Superior temporal gyrus (tissue), 1 donor: ENCODE results near the gene HNRNPL.
"Not testable (repeated sequence)": the region's sequence is repeated elsewhere in the genome, so short reads cannot be mapped to it uniquely, and the experiment has no call there.

Source experiments
- DNase-seq: peaks from one replicate; pipeline ENCODE4 v3.0.0-alpha.2; 2016; ENCODE audit errors: extremely low spot score

HNRNPL gene

DNA sequence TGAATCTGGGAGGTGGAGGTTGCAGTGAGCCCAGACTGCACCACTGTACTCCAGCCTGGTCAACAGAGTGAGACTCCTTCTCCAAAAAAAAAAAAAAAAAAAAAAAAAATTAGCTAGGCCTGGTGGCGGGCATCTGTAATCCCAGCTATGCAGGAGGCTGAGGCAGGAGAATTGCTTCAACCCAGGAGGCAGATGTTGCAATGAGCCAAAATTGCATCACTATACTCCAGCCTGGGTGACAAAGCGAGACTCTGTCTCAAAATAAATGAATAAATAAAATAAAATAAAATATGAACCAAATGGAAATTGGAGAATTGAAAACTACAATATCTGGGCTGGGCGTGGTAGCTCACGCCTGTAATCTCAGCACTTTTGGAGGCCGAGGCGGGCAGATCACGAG lies 20.6 kb downstream of the HNRNPL start:
- not testable (repeated sequence) for DNase-seq

DNA sequence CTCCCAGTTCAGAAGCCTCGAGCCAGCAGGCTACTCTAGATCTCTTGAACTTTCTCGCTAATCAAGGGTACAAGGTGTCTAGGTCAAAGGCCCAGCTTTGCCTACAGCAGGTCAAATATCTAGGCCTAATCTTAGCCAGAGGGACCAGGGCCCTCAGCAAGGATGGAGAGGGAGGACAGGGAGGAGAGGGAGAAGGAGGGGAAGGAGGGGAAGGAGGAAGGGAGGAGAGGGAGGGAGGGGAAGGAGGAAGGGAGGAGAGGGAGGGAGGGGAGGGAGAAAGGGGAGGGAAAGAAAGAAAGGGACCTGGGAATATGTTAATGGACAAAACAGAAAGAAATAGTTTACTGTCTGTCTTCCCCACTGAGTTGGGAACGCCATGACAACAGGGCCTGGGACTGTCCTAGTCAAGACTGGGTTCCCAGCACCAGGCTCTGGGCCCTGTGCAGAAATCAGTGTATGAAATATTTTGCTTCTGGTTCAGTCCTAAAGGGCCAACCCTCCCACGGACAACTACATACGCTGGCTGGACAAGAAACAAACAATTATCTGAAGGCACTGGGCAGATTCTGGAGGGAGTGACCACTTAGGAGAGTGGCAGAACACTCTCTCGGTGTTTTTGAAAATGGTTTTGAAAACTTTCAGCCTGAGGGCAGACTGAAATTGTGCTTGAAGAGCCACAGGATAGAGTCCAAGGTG lies 22.8 kb downstream of the HNRNPL start:
- no peak for DNase-seq

DNA sequence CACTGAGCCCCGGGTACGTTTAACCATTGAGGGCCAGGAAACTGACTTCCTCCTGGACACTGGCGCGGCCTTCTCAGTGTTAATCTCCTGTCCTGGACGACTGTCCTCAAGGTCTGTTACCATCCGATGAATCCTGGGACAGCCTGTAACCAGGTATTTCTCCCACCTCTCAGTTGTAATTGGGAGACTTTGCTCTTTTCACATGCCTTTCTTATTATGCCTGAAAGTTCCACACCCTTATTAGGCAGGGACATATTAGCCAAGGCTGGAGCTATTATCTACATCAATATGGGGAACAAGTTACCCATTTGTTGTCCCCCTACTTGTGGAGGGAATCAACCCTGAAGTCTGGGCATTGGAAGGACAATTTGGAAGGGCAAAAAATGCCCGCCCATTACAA lies 23.9 kb downstream of the HNRNPL start:
- DNase-seq = not testable (repeated sequence)

DNA sequence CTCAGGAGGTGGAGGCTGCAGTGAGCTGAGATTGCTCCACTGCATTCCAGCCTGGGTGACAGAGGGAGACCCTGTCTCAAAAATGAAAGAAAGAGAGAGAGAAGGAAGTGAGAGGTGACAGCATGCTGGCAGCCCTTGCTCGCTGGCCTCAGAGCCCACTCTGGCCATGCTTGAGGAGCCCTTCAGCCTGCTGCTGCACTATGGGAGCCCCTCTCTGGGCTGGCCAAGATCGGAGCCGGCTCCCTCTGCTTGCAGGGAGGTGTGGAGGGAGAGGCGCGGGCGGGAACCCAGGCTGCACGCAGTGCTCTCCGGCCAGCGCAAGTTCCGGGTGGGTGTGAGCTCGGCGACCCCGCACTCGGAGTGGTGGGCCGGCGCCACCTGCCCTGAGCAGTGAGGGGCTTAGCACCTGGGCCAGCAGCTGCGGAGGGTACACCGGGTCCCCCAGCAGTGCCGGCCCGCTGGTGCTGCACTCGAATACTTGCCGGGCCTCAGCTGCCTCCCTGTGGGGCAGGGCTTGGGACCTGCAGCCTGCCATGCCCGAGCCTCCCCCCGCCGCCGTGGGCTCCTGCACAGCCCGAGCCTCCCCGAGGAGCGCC lies 28.5 kb downstream of the HNRNPL start:
- DNase-seq = not testable (repeated sequence)

DNA sequence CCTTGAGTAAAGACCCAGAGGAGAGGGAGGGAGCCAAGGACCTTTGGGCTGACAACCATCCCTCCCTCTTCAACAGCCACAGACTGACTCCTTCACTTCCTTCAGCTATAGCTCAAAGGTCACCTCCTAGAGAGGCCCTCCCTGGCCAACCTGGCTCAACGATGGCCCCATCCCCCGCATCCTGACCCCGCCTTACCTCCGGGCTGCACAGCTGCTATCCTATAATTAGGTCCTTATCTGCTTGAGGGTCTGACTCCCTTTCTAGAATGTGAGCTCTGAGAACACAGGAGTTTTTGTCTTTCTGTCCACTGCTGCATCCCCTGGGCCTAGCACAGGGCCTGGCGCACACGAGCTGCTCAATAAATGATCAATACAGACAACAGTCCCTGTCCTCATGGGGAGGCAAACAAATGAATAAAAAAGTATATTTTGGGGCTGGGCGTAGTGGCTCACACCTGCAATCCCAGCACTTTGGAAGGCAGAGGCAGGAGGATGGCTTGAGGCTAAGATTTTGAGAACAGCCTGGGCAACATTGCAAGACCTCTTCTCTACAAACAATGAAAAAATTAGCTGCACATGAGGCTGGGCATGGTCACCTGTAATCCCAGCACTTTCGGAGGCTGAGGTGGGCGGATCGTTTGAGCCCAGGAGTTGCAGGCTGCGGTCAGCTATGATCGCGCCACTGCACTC lies 30.4 kb downstream of the HNRNPL start:
- DNase-seq = no peak

DNA sequence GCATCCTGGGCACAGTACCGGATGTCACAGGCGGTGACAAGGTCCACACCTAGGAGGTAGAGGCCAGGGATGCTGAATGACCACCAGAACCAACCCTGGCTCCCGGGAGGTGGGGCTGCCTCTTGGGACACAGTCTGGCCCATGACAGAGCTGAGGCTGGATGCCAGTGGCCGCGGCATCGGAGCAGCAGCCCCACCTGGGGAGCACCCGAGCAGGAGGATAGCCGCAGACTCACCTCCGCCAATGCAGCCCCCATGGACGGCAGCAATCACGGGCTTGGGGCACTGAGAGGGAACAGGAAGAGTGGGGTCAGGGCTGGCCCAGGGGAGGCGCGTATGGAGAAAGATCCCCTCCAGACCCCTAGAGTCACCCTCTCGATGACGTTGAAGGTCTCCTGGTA lies 32.7 kb downstream of the HNRNPL start:
- DNase-seq = no peak

DNA sequence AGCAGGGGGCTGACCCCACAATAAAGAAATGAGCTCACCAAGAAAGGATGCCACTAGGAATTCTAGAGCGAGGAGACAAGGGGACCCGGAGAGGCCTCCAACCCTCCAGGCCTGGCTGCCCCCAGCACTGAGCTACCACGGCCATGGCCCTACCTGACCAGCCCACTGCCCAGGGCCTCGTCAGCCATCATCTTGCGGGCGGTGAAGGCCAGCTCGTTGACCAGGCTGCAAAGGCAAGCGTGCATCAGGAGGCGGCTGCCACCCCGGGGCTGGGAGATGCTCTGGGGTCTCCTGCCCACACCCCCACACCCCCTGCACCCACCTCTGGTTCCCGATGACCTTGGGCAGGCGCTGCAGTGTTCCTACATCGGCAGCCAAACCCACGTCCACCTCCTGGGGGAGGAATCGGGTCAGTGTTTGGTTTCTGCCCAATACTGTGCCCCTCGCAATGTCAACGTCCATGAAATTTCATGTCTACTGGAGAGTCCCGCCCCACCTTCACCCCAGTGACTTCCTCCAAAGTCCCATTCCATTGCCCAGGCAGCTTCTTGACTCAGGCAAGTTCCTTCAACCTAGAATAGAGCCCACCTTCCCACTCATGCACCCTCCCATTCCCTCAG lies 33.5 kb downstream of the HNRNPL start:
- no peak for DNase-seq

DNA sequence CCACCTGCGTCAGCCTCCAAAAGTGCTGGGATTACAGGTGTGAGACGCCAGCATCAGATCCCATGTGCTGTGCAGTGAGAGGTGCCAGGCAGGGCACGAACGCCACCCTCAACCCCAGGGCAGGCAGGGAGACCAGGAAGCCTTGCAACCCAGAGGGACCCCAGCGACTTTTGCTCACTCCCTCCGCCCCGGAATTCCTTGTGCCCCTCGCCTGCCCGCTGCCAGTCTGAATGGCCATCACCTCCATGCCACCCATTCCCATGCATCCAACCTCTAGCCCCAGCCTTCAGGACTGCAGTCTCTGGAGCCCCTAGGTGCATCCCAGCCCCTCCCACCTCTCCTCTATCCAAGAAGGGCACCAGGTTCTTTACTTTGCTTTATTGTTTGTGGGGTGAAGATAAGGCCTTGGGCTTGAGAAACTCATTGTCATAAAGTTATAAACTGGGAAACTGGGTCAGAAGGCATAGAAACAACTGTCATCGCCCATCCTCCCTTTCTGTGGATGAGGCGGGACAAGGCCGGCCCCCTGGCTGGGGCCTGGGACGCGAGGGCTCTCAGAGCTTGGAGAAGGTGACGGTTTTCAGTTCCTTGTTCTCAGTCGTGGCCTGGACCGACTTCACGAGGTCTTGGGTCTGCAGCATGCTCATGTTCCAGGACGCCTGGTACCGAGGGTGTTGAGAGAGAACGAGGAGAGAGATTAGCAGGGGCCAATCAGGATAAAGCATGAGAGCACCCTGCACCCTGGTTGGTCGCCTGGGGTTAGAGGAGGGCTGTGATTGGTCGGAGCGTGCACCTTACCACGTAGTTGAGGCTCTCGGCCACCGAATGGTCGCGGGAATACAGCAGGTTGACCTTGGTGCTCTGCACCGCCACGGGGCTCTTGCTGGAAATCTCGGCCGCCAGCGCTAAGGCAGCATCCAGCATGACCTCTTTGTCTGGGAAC lies 34.5 kb downstream of the HNRNPL start:
- no peak for DNase-seq

DNA sequence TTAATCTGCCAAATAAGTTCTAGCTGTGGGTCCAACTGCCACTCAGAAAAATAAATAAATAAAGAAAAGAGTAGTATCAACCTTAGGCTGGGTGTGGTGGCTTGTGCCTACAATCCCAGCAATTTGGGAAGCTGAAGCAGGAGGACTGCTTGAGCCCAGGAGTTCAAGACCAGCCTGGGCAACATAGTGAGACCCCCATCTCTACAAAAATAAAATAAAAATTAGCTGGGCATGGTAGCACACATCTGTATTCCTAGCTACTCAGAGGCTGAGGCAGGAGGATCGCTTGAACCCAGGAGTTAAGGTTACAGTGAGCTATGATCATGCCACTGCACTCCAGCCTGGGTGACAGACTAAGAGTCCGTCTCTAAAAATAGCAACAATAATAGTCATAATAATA lies 35.9 kb downstream of the HNRNPL start:
- not testable (repeated sequence) for DNase-seq

DNA sequence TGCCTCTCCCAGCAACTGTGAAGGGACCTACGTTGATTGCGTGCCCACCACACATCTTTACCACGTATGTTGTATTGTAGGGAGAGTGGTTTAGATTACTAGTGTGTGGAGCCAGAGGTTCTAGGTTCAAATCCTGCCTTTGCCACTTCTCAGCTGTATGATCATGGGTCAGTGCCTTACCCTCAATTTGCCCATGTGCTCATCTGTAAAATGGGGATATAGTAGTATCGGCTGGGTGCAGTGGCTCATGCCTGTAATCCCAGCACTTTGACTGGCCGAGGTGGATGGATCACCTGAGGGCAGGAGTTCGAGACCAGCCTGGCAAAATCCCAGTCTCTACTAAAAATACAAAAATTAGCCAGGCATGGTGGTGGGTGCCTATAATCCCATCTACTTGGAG lies 36.5 kb downstream of the HNRNPL start:
- DNase-seq = no peak

DNA sequence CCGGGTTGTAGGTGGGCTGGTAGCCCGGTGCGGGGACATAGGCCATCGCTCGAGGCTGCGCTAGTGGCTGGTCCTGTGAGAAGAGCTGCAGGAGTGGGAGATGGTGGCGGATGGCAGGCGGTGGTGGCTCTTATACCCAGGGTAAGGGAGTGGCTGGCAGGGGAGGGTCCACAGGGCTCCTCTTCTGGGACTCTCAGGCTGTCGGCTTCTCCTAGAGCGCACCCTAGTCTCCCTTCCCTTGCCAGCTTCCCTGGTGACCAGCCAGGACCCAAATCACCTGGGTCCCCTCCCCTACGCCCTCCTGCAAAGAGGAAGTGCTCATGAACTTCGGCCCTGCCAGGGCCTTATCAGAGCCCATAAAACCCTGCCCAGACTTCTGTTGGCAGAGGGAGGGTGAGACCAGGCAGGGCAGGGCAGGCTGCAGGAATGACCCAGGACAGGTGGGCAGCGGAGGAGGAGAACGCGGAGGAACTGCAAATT lies 36.9 kb downstream of the HNRNPL start, which contains the start of gene LGALS4:
TSS of gene LGALS4 (minus strand) at position 105 of the 480 bp plus-strand sequence. CDS start at position 46, 59 bp downstream.
- no peak for DNase-seq

DNA sequence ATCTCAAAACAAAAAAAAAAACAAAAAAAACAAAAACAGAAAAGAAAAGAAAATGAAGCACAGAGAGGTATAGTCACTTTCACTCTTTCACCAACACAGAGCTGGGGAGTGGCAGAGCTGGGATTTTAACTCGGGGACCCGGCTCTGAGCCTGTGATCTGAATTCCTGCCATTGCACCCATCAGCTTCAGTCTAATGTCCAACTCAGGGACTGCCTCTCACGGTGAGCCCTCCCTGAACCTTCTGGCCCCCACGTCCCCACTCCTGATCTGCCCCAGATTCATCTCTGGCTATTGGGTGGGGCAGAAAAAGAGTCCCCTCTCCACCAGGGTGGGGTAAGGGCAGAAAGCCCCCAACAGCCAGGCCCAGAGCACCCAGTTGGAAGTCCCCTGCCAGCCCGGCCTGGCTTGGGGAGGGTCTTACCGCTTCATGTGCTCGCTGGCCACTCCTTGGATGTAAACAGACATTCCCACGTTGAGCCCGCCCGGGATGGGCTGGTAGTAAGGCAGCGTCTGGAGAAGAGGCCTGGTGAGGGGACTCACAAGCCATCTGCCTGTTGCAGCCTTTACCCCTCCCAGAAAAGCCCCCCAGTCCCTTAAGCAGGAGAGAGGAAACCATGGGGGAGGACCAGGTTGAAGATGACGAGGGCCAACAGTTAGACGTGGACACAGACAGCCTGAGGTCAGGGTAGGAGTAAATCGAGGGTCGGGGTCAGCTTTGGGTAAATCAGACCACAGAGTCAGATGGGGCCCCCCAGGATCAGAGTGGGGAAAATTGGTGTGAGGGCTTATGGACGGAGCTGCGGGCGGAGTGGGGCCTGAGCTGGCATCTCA lies 37.6 kb downstream of the HNRNPL start:
- DNase-seq = no peak

DNA sequence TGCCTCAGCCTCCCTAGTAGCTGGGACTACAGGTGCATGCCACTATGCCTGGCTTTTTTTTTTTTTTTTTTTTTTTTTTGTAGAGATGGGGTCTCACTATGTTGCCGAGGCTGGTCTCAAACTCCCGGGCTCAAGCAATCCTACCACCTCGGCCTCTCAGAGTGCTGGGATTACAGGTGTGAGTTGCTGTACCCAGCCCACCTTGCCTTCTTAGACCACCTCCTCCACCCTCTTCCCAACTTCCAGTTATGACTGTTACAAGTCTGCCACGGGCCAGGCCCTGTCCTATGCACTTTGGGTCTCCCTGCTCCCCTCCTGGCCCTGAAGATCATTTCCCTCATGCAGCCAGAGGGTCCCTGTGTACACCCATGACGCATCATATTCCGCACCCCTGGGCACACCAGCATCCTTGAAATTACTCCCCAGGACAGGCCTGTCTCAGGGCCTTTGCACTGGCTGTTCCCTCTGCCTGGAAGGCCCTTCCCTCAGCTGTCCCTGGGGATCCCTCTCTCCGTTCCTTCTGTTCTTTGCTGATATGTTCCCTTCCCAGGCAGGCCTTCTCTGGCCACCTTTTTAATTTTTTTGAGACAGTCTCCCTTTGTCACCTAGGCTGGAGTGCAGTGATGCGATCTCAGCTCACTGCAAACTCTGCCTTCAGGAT lies 40.1 kb downstream of the HNRNPL start:
- DNase-seq = no peak

DNA sequence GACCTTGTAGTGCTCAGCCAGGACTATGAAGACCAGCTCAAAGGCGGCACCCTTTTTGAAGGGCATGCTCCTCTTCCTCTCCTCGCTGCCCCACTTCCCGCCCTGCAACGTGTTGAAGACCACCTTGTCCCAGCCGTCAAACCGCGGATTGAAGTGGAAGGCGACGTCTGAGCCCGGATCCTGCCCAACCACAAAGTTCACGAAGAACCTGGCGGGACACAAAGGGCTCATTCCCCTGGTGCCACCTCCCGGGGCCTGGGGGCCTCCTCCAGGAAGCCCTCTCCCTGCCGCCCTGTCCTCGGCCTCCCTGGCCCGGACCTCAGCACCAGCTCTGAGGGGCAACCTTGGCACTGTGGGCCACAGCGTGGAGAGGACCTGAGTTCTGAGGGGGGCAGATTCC lies 41.0 kb downstream of the HNRNPL start:
- no peak for DNase-seq

DNA sequence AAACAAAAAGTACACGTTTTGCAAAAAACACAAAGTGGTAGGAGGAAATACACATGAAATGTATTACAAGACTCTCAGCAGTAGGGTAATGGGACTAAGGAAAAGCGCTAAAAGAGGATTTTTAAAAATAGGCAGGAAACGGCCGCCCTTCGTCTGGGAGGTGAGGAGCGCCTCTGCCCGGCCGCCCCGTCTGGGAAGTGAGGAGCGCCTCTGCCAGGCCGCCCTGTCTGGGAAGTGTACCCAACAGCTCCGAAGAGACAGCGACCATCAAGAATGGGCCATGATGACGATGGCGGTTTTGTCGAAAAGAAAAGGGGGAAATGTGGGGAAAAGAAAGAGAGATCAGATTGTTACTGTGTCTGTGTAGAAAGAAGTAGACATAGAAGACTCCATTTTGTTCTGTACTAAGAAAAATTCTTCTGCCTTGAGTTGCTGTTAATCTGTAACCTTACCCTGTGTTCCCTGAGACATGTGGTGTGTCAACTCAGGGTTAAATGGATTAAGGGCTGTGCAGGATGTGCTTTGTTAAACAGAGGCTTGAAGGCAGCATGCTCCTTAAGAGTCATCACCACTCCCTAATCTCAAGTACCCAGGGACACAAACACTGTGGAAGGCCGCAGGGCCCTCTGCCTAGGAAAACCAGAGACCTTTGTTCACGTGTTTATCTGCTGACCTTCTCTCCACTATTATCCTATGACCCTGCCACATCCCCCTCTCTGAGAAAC lies 42.2 kb downstream of the HNRNPL start:
- DNase-seq = not testable (repeated sequence)

DNA sequence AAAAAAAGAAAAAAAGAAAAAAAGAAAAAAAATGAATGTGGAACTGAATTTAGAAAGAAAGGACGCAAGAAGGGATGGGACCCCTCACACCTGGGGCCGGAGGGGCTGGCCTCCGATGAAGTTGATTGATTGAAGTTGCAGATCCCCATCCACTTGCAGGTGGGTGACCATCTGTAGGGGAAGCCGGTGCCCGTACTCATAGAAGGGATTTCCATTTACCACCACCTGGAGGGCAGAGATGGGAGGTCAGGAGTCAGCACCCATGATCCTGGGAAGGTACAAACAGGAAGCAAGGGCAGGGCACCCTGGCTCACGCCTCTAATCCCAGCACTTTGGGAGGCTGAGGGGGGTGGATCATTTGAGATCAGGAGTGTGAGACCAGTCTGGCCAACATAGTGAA lies 43.4 kb downstream of the HNRNPL start:
- no peak for DNase-seq

DNA sequence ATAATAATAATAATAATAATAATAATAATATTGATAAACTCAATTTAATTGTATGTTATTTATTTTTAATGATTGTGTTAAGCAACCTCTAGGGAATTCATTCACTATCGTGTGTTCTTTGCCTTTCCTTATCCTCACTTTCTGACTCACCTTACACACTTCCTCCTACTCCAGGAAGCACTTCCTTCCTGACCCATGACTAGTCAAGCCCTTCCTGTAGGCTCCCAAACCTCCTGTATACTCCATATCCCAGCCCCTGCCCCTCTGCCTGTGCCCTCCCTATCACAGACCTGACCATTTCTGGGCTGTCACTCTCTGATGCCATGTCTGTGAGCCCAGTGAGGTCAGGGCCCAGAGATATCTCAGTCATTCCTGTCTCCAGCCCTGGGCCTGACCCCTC lies 44.6 kb downstream of the HNRNPL start:
- DNase-seq = no peak

DNA sequence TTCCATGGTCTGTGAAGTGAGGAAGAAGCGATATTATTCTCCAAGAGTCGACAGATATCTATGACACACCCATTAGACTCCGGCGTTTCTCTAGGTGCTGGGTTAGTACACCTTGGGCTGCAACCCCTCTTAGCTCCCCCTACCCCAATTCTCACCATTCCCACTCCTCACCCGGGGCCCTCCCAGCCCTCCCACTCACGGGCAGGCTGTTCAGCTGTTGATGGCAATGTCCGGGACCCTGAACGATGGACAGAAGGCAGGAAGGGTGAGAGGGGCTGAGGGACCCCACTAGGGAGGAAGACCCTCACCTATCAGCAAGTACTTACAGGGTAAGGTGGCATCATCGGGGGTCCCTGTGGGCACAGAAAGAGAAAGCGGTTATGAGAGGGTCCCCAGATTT lies 46.2 kb downstream of the HNRNPL start:
- no peak for DNase-seq
